ENCODE results near the gene ARHGAP42. TPM values are rescaled to one million over a fixed set of nuclear protein-coding genes. Genes with fewer than 3 reads are reported as not detected.

The ARHGAP42 gene
- total RNA-seq, 1 donor from 2014 or later = 0.16 TPM

DNA sequence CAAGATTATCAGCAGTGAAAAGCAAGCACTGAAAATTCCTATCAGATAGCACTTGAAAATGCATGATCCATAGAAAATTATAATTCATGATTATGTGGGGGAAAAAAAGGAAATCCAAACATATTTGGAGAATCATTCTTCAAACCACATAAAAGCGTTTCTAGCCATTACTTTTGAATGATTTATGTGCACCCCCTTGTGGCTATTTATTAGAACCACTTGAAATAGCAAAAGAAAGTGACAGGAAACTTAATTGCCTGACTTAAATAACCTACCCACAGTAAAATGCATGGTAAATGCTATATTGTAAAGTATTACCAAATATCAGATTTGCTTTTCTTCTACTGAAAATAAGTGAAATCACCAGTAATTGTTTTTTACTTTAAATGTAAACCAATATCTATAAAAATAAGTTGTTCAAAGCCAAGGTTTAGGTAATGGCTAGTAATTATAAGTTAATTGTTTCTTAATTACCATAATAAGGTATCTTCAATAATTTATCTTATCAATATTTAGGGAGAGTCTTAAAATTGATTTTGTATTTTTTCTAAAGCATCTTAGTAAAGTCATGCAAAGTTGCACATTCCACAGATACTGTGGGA lies 168.5 kb downstream of the ARHGAP42 start:
- DNase-seq (ENCODE audit: low spot score) = no peak
- intact Hi-C loops (cut with micrococcal nuclease) = loop anchor here (2.0 kb wide), 1 partner anchor 279 kb away; no protein-coding TSS in a partner anchor
- H3K4me1 Mint-ChIP-seq (ENCODE audit: low read depth) = no peaks in the 10 kb centered on the region

DNA sequence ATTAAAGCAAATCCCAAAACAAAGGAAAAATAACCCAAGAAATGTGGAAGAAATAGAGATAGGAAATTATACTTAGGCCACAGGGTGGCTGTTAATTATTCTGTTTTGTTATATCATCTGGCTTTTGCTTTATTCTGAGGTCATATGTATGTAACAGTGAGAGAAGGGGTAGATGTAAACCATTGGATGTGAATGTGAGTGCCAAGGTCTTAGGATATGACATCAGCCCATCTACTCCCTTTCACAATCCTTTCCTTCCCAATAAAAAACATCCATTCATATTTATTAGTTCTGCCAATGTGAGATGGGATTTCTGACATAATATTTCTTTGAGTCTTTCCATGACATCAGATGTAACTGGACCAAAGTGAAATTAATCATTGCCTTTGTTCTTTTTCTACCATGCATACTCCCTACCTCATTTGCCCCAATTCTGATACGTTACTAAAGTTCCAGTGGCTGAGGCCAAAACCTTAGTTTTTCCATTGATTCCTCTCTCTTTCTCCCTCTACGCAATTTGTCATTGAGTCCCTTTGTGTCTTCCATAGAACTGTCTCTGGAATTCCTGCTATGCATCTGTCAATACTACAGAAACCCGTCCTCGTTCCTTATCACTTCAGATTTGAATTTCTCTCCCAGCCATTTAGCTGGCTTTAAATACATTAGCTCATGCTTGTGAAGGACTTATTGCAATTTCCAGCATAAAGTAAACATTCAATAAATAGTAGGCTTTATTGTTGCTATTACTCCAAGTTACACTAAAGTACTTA lies 170.3 kb downstream of the ARHGAP42 start:
- Mint-ChIP-seq H3K27ac (no peak overlapping the region), H3K4me3 (ENCODE audit: low read depth) (no peak overlapping the region), H3K27me3 (ENCODE audit: low read depth) (no peaks in the 10 kb centered on the region), H3K9me3 (no peaks in the 10 kb centered on the region), H3K36me3 (ENCODE audit: low read depth) (no peaks in the 10 kb centered on the region), H3K4me1 (ENCODE audit: low read depth) (no peaks in the 10 kb centered on the region)
- no peak for DNase-seq (ENCODE audit: low spot score)
- intact Hi-C loops (cut with micrococcal nuclease) = no loop called here

More for the DNA sequence above, 168.5 kb downstream of the ARHGAP42 start:
- Mint-ChIP-seq H3K4me3 (ENCODE audit: low read depth) (no peak overlapping the region), H3K27ac (no peak overlapping the region), H3K27me3 (ENCODE audit: low read depth) (no peaks in the 10 kb centered on the region), H3K9me3 (no peaks in the 10 kb centered on the region), H3K36me3 (ENCODE audit: low read depth) (no peaks in the 10 kb centered on the region)

DNA sequence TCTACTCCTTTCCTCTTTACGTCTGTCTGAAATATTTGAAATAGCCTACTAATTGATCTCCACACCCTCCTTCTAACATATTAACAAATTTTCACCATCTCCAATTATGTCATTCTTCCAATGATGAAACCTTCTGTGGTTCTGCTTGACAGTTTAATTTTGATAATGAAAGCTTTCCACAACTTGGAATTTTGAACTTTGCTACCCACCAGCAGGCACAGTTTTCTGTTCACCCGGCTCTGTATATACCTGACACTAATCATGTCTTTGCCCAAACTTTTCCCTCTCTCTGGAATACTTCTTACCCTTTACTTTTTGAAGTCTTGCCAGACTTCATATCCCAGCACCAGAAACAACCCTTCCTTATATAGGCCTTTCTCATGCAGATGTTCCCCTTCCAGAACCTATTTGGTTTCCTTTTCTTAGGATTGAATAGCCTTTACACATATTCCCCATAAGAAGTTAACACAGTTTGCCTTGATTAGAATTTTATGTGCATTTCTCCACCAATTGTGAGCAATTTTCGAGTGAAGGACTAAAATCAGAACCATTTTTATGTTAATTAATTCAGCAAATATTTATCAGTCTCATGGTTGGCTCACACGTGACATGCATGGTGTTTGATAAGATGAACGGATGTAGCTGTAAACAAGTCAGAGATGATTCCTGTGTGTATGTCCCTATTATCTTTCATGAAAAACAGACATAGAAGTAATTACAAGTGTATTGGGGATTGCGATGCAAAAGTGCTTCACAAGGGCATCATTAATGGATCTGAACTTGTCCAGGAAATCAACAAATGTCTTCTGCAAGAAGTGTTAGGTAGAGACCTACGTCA lies 173.4 kb downstream of the ARHGAP42 start:
- H3K4me3 Mint-ChIP-seq (ENCODE audit: low read depth) = no peak overlapping the region
- H3K27ac Mint-ChIP-seq = no peak overlapping the region
- H3K36me3 Mint-ChIP-seq (ENCODE audit: low read depth) = no peaks in the 10 kb centered on the region
- no peaks in the 10 kb centered on the region for H3K9me3 Mint-ChIP-seq
- intact Hi-C loops (cut with micrococcal nuclease) = no loop called here
- DNase-seq (ENCODE audit: low spot score) = no peak
- H3K4me1 Mint-ChIP-seq (ENCODE audit: low read depth) = no peaks in the 10 kb centered on the region
- H3K27me3 Mint-ChIP-seq (ENCODE audit: low read depth) = no peaks in the 10 kb centered on the region

- H3K4me3 Mint-ChIP-seq (ENCODE audit: low read depth) = no peak overlapping the region
- H3K36me3 Mint-ChIP-seq (ENCODE audit: low read depth) = no peaks in the 10 kb centered on the region
- no peaks in the 10 kb centered on the region for H3K27me3 Mint-ChIP-seq (ENCODE audit: low read depth)
Observed at GRCh38 chr11:100861212-100861611, 174.1 kb downstream of the ARHGAP42 start.

DNA sequence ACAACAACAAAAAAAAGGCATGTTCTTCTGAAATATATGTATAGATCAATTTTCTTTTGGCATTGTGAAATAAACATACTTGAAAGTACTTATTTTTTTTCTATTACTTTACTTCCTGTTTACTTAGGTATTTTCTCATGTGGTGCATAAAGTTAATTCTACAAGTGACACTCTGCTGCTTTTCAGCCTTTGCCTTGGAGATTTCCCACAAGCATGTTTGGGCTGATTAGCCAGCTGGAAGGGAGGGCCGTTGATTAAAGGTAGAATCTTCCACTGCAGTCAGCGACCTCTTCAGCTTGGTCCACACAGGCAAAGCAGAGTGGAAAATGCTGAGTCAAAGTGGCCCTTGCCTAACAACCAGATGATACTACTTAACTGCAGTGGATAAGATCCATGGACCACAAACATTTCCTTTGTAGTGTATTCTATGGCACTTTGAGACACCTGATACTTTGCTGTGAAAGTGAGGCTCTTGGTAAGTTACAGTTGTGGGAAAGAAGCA lies 176.0 kb downstream of the ARHGAP42 start:
- intact Hi-C loops (cut with micrococcal nuclease) = no loop called here
- no peak for DNase-seq (ENCODE audit: low spot score)
- H3K4me3 Mint-ChIP-seq (ENCODE audit: low read depth) = no peak overlapping the region
- no peaks in the 10 kb centered on the region for H3K36me3 Mint-ChIP-seq (ENCODE audit: low read depth)
- H3K27me3 Mint-ChIP-seq (ENCODE audit: low read depth) = no peaks in the 10 kb centered on the region
- H3K27ac Mint-ChIP-seq = no peak overlapping the region
- no peaks in the 10 kb centered on the region for H3K4me1 Mint-ChIP-seq (ENCODE audit: low read depth)
- H3K9me3 Mint-ChIP-seq = no peaks in the 10 kb centered on the region

More at GRCh38 chr11:100861212-100861611, 174.1 kb downstream of the ARHGAP42 start:
- intact Hi-C loops (cut with micrococcal nuclease) = no loop called here
- no peak overlapping the region for H3K27ac Mint-ChIP-seq
- no peaks in the 10 kb centered on the region for H3K4me1 Mint-ChIP-seq (ENCODE audit: low read depth)
- DNase-seq (ENCODE audit: low spot score) = no peak
- H3K9me3 Mint-ChIP-seq = no peaks in the 10 kb centered on the region

DNA sequence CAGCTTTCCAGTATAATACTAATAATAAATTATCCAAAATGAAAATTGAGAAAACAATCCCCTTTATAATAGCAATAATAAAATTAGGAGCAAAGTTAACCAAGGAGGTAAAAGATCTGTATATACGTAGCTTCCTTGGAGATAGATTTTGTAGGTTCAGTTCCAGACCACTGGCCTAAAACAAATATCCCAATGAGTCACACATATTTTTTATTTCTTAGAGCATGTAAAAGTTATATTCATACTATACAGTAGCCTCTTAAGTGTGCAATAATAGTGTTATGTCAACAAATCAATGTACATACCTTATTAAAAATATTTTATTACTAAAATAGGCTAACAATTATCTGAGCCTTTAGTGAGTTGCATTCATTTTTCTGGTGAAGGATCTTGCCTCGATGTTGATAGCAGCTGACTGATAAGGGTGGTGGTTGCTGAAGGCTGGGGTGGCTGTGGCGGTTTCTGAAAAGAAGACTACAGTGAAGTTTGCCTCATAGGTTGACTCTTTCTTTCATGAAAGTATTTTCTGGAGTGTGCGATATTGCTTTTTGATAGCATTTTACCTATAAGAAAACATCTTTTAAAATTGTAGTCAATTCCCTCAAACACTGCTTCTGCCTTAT lies 178.5 kb downstream of the ARHGAP42 start:
- Mint-ChIP-seq H3K4me1 (ENCODE audit: low read depth) (no peaks in the 10 kb centered on the region), H3K9me3 (no peaks in the 10 kb centered on the region), H3K4me3 (ENCODE audit: low read depth) (no peak overlapping the region), H3K27me3 (ENCODE audit: low read depth) (no peaks in the 10 kb centered on the region), H3K27ac (no peak overlapping the region), H3K36me3 (ENCODE audit: low read depth) (no peaks in the 10 kb centered on the region)
- DNase-seq (ENCODE audit: low spot score) = no peak
- intact Hi-C loops (cut with micrococcal nuclease) = no loop called here

DNA sequence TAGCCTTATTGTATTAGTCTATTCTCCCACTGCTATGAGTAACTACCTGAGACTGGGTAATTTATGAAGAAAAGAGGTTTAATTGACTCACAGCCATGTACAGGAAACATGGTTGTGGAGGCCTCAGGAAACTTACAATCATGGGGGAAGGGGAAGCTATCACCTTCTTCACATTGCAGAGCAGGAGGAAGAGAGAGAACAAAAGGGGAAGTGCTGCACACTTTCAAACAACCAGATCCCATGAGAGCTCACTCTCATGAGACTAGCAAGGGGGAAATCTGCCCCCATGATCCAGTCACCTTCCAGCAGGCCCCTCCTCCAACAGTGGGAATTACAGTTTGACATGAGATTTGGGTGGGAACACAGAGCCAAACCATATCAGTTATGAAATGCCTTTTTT lies 179.4 kb downstream of the ARHGAP42 start:
- Mint-ChIP-seq H3K36me3 (ENCODE audit: low read depth) (no peaks in the 10 kb centered on the region), H3K9me3 (no peaks in the 10 kb centered on the region), H3K27ac (no peak overlapping the region), H3K27me3 (ENCODE audit: low read depth) (no peaks in the 10 kb centered on the region), H3K4me3 (ENCODE audit: low read depth) (no peak overlapping the region), H3K4me1 (ENCODE audit: low read depth) (no peaks in the 10 kb centered on the region)
- no peak for DNase-seq (ENCODE audit: low spot score)
- intact Hi-C loops (cut with micrococcal nuclease) = no loop called here

GRCh38 chr11:100867606-100868005 lies 180.5 kb downstream of the ARHGAP42 start:
- no peak for DNase-seq (ENCODE audit: low spot score)
- Mint-ChIP-seq H3K9me3 (no peaks in the 10 kb centered on the region), H3K4me3 (ENCODE audit: low read depth) (no peak overlapping the region), H3K27me3 (ENCODE audit: low read depth) (no peaks in the 10 kb centered on the region), H3K27ac (no peak overlapping the region), H3K36me3 (ENCODE audit: low read depth) (no peaks in the 10 kb centered on the region), H3K4me1 (ENCODE audit: low read depth) (no peaks in the 10 kb centered on the region)
- intact Hi-C loops (cut with micrococcal nuclease) = no loop called here

DNA sequence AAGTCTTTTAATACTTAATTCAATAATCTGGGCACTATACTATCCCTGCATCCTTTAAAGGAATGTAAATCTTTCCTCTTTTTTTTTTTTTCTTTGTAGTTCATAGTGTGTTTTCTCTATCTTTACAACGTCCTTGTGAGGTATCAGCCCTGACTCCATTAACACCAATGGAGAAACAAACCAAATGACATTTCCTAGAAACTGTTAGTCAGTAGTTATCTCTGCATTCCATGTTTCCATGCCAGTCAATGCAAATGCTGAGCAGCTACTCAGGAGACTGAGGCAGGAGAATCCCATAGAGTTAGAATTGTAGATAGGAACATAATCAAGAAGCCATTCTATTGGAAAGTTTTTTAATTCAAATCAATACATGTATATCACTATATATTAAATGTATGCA lies 182.2 kb downstream of the ARHGAP42 start:
- no peak overlapping the region for H3K4me3 Mint-ChIP-seq (ENCODE audit: low read depth)
- H3K4me1 Mint-ChIP-seq (ENCODE audit: low read depth) = no peaks in the 10 kb centered on the region
- H3K9me3 Mint-ChIP-seq = no peaks in the 10 kb centered on the region
- intact Hi-C loops (cut with micrococcal nuclease) = no loop called here
- no peak for DNase-seq (ENCODE audit: low spot score)
- no peak overlapping the region for H3K27ac Mint-ChIP-seq
- H3K27me3 Mint-ChIP-seq (ENCODE audit: low read depth) = no peaks in the 10 kb centered on the region
- H3K36me3 Mint-ChIP-seq (ENCODE audit: low read depth) = no peaks in the 10 kb centered on the region

DNA sequence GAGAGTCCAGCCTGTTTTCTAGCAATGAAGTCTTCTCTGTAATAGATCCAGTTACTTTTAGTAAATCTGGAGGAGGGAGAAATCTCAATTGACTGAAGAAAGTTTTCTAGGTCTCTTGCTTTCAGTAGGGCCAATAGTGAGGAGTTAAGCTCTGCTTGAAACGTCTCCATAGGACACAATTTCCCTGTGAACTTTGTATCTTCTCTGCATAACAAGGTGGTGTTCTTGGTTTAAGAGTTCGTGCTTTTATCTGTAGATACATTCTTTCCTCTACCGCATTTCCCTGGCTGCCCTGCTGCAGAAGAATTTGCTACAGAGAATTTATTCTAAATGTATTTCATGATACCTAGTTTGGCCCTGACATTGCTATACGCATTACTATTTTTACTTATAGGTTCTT lies 183.1 kb downstream of the ARHGAP42 start:
- DNase-seq (ENCODE audit: low spot score) = no peak
- Mint-ChIP-seq H3K27ac (no peak overlapping the region), H3K27me3 (ENCODE audit: low read depth) (no peaks in the 10 kb centered on the region), H3K9me3 (no peaks in the 10 kb centered on the region), H3K4me1 (ENCODE audit: low read depth) (no peaks in the 10 kb centered on the region), H3K4me3 (ENCODE audit: low read depth) (no peak overlapping the region), H3K36me3 (ENCODE audit: low read depth) (no peaks in the 10 kb centered on the region)
- intact Hi-C loops (cut with micrococcal nuclease) = no loop called here

DNA sequence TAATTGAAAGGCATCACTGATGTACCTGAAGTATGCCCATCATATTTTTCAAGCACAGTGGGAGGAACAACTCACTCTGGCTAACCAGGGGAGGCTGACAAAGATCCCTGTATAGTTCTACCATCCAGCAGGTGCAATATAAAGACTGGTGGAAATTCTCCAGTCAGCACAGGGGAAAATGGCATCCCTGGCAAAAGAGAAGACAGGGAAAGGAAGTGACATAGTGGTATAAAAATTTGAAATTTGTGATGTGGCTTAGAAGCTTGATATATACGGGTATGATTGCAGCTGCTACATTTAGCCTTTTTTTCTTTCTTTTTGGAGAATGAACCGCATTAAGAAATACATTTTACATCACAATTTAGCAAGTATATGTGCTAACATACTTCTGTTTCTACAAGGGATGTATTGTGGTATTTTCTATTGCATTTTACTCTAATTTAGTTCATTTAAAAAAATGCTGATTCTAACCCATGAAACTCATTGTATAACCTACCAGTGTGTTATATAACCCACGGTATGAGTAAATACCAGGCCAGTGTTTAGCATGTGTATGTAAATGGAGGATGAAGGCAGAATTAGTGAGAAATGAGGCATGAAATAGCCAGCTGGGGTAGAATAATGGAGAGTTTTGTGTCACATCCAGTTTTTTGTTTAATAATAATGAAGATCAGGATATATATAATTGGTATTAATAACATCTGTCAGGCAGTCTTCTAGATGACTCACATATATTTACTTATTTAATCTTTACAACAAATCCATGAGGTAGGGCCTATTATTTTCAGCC lies 186.1 kb downstream of the ARHGAP42 start:
- Mint-ChIP-seq H3K9me3 (no peaks in the 10 kb centered on the region), H3K4me1 (ENCODE audit: low read depth) (no peaks in the 10 kb centered on the region), H3K27me3 (ENCODE audit: low read depth) (no peaks in the 10 kb centered on the region), H3K36me3 (ENCODE audit: low read depth) (no peaks in the 10 kb centered on the region), H3K27ac (no peak overlapping the region), H3K4me3 (ENCODE audit: low read depth) (no peak overlapping the region)
- DNase-seq (ENCODE audit: low spot score) = no peak
- intact Hi-C loops (cut with micrococcal nuclease) = no loop called here

GRCh38 chr11:100874203-100874602 lies 187.1 kb downstream of the ARHGAP42 start:
- Mint-ChIP-seq H3K9me3 (no peaks in the 10 kb centered on the region), H3K4me1 (ENCODE audit: low read depth) (no peaks in the 10 kb centered on the region), H3K27ac (no peak overlapping the region), H3K36me3 (ENCODE audit: low read depth) (no peaks in the 10 kb centered on the region), H3K27me3 (ENCODE audit: low read depth) (no peaks in the 10 kb centered on the region), H3K4me3 (ENCODE audit: low read depth) (no peak overlapping the region)
- intact Hi-C loops (cut with micrococcal nuclease) = no loop called here
- no peak for DNase-seq (ENCODE audit: low spot score)

Data from activated T-helper 2 cell treated with anti-CD3 and anti-CD28 coated beads, Interferon-gamma antibody, Interleukin-2, Interleukin-4, amounts not matched to agents 10 μg/mL and 5 μg/mL and 100 μg/mL, durations not matched to agents 14 hours and 24 hours and 36 hours (primary cell).